GM06990 (cell line): ENCODE data around the gene DHX16.

ENCODE experiments used
- DNase-seq: peaks from one replicate; pipeline ENCODE4 v3.0.0-alpha.2; 2011; ENCODE audit not compliant: insufficient read length; ENCODE audit errors: extremely low read depth
- H3K27me3 ChIP-seq: replicated peaks from 2 replicates; pipeline ENCODE4 v1.6.0; 2011; ENCODE audit warnings: low read length; ENCODE audit not compliant: control insufficient read depth, insufficient read depth
- H3K36me3 ChIP-seq: 2 replicates; pipeline ENCODE4 v1.5.1; 2011; ENCODE audit warnings: low read length; ENCODE audit not compliant: control insufficient read depth, insufficient read depth
- H3K4me3 ChIP-seq: replicated peaks from 2 replicates; pipeline ENCODE4 v1.5.1; 2011; ENCODE audit warnings: low read depth, mild to moderate bottlenecking, control low read depth, low read length
- TF ChIP-seq, protein P1 (sequence below): IDR thresholded peaks from 2 replicates; pipeline ENCODE4 v1.5.1; 2011; ENCODE audit warnings: low read length, control low read depth, mild to moderate bottlenecking, inconsistent platforms; ENCODE audit not compliant: insufficient read depth, poor library complexity, severe bottlenecking

The DHX16 gene

DNA sequence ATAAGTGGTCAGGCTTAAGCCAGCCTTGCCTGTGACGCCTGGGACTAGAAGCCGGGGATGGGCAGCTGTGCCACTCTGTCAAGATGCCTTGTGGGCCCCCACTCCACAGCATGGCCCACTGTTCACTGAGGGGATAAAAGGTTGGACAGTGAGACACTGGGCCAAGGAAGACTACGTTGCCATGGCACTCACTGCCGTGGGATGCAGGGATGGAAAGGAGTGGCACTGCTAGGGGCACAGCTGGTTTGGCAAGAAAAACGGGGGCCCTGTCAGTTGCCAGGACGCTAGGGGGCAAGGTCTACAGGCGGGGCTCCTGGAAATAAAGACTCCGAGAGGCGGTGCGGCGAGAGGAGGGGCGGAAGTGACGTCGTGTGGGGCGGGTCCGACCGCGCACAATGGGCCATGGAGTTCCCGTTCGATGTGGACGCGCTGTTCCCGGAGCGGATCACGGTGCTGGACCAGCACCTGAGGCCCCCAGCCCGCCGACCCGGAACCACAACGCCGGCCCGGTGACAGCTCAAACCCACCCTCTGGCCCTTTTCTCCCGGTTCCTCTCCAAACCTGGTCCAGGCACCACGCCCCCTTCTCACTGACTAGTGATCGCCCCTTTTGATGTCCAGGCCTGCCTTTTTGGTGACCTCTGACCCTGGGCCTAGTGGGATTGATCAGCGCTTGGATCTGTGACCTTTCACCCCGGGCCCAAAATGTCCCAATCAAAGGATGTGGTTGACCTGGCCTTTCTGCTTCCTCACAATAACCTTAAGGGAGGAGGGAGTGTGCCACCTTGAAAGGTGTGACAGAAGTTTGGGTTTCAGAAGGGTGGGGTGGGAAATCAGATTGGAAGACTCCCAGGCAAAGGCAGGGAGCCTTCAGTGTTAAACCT is 46.1 kb downstream of the DHX16 start, which contains the start of gene ATAT1:
ATAT1 (plus strand) TSS at position 391 of the 883 bp plus-strand sequence.
- Histone ChIP-seq H3K4me3 (peak within 1 kb of the TSS; percentile 73), H3K36me3 (peaks cover 11% of the 10 kb centered on the region), H3K27me3 (no peaks in the 10 kb centered on the region)
- peak; percentile 84 for DNase-seq
- TF ChIP-seq, protein P1, sequence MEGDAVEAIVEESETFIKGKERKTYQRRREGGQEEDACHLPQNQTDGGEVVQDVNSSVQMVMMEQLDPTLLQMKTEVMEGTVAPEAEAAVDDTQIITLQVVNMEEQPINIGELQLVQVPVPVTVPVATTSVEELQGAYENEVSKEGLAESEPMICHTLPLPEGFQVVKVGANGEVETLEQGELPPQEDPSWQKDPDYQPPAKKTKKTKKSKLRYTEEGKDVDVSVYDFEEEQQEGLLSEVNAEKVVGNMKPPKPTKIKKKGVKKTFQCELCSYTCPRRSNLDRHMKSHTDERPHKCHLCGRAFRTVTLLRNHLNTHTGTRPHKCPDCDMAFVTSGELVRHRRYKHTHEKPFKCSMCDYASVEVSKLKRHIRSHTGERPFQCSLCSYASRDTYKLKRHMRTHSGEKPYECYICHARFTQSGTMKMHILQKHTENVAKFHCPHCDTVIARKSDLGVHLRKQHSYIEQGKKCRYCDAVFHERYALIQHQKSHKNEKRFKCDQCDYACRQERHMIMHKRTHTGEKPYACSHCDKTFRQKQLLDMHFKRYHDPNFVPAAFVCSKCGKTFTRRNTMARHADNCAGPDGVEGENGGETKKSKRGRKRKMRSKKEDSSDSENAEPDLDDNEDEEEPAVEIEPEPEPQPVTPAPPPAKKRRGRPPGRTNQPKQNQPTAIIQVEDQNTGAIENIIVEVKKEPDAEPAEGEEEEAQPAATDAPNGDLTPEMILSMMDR: peak; percentile 55

DNA sequence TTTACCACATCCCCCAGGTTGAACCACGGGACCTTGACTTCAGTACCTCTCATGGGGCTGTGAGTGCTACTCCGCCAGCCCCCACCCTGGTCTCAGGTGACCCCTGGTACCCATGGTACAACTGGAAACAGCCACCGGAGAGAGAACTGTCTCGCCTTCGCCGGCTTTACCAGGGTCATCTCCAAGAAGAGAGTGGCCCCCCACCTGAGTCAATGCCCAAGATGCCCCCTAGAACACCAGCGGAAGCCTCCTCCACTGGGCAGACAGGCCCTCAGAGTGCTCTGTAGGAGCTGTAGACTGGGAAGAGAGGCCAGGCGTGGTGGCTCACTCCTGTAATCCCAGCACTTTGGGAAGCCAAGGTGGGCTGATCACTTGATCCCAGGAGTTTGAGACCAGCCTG is 47.3 kb downstream of the DHX16 start:
- DNase-seq: no peak
- peaks cover 11% of the 10 kb centered on the region for H3K36me3 ChIP-seq
- TF ChIP-seq, protein P1: no peak
- no peaks in the 10 kb centered on the region for H3K27me3 ChIP-seq
- no peak overlapping the region for H3K4me3 ChIP-seq

DNA sequence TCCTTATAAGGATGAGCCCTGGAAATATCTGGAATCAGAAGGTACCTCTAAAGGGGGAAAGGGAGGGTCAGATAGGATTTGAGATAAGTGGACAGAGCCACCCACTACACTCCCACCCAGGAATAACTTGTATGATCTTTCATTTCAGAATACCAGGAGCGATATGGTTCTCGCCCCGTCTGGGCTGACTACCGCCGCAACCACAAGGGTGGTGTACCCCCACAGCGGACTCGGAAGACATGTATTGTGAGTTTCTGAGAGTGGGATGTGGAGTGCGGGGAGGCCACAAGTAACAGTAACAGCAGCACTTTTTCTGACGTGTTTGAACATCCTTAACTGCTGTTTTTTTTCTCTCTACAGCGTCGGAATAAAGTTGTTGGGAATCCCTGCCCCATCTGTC is 53.2 kb downstream of the DHX16 start:
- no peaks in the 10 kb centered on the region for H3K27me3 ChIP-seq
- peaks cover 17% of the 10 kb centered on the region for H3K36me3 ChIP-seq
- no peak for DNase-seq
- TF ChIP-seq, protein P1: no peak
- H3K4me3 ChIP-seq: no peak overlapping the region

DNA sequence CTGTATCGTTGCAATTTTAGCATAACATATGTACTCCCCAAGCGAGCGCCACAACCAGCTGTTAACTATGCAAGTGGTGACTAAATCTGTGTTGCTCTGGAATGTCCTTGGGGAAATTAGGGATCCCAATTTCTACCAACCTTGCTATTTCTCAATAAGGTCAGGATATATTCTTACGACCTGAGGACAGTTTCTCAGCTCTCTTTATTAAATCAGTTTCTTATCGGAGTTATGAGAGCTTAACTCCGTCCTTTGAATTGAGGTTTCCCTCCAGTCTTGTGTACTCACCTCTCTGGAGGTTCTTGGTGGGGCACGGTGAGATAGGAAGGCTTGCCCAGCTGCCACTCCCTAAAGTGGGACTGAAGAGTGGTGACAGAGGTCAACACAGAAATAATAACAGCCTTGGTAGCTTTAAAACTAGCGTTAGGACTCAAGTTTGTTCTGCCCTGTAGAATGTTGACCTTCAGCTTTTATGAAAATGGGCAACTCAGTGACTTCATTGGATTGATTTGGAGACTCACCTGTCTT is 54.5 kb downstream of the DHX16 start:
- TF ChIP-seq, protein P1: no peak

DNA sequence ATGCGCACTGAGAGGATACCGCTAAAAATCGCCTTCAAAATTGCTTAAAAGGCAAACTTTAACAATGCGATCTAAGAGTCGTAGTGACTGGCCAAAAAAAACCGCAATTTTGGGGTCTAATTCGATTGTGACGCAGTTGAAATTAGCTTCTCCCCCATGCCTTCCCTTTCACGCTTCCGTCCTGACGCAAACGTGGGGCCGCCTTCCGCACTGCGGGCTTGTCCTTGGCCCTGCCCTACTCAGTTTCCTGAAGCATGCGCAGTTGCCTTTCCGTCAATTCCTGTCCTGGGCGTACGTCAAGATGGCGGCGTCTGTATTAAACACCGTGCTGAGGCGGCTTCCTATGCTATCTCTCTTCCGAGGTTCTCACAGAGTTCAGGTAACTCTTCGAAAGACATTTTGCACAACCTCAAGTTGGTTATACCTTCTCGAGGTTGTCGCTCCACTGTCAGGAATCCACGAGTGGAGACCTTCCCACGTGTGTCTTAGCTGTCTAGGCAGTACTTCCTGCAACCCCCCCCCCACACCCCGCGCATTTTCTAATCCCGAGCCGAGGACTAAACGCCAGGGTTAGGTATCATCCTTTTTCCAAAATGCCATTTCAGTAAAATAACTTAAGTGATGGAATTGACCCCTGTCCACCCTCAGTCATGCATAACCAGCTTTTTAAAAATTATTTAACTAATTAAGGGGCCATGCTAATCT is 55.1 kb downstream of the DHX16 start, which contains the start of gene MRPS18B:
MRPS18B (plus strand) TSS at position 276 of the 705 bp plus-strand sequence; CDS start at position 302, 26 bp downstream.
- Histone ChIP-seq H3K27me3 (no peaks in the 10 kb centered on the region), H3K4me3 (peak within 1 kb of the TSS; percentile 97), H3K36me3 (peaks cover 13% of the 10 kb centered on the region)
- peak; percentile 90 for DNase-seq
- TF ChIP-seq, protein P1: no peak

More for the DNA sequence above, 54.5 kb downstream of the DHX16 start:
- peak overlapping the region; percentile 84 for H3K4me3 ChIP-seq
- no peak for DNase-seq
- H3K27me3 ChIP-seq: no peaks in the 10 kb centered on the region
- H3K36me3 ChIP-seq: peaks cover 16% of the 10 kb centered on the region
